Activated CD4-positive, alpha-beta memory T cell treated with anti-CD3 and anti-CD28 coated beads, Interleukin-2, amount 10 ng/mL, durations not matched to agents 7 days and 5 days (primary cell): ENCODE results near the gene BCL6B. TPM values are rescaled to one million over a fixed set of nuclear protein-coding genes. Genes with fewer than 3 reads are reported as not detected.
A peak's percentile ranks its signal among the peaks of the same experiment; 100 is the strongest.

Experiments used
- CTCF ChIA-PET: fragments of 350-600 bp; sonication (Branson Sonifier 250); formaldehyde crosslinking; loops from one replicate; lab custom pipeline; 2021; ENCODE audit warnings: antibody characterized with exemption, inconsistent platforms; lab: Charles Lee
- POLR2A ChIA-PET: fragments of 350-600 bp; sonication (Branson Sonifier 250); formaldehyde crosslinking; loops from one replicate; lab custom pipeline; 2021; ENCODE audit warnings: antibody characterized with exemption; lab: Charles Lee
- DNase-seq: peaks from one replicate; pipeline ENCODE4 v3.0.0-alpha.2; 2020
- H3K27ac Mint-ChIP-seq: one replicate; pipeline ENCODE4 v1.8.0; 2021; ENCODE audit warnings: mild to moderate bottlenecking, mixed read lengths
- H3K27me3 Mint-ChIP-seq: one replicate; pipeline ENCODE4 v1.8.0; 2021; ENCODE audit warnings: mixed read lengths
- H3K36me3 Mint-ChIP-seq: one replicate; pipeline ENCODE4 v1.8.0; 2021; ENCODE audit warnings: low read depth, mixed read lengths
- H3K4me1 Mint-ChIP-seq: one replicate; pipeline ENCODE4 v1.8.0; 2021; ENCODE audit warnings: mixed read lengths
- H3K4me3 Mint-ChIP-seq: one replicate; pipeline ENCODE4 v1.8.0; 2021; ENCODE audit warnings: mild to moderate bottlenecking, mixed read lengths
- H3K9me3 Mint-ChIP-seq: one replicate; pipeline ENCODE4 v1.8.0; 2021; ENCODE audit warnings: mixed read lengths
- total RNA-seq, 2 experiments: library from RNA; stranded (reverse); gene quantifications; one replicate each; pipeline ENCODE4 v1.2.3, GENCODE V29; 2021

BCL6B gene
- total RNA-seq, 2 experiments from 2014 or later: 0.80 to 0.88 TPM

DNA sequence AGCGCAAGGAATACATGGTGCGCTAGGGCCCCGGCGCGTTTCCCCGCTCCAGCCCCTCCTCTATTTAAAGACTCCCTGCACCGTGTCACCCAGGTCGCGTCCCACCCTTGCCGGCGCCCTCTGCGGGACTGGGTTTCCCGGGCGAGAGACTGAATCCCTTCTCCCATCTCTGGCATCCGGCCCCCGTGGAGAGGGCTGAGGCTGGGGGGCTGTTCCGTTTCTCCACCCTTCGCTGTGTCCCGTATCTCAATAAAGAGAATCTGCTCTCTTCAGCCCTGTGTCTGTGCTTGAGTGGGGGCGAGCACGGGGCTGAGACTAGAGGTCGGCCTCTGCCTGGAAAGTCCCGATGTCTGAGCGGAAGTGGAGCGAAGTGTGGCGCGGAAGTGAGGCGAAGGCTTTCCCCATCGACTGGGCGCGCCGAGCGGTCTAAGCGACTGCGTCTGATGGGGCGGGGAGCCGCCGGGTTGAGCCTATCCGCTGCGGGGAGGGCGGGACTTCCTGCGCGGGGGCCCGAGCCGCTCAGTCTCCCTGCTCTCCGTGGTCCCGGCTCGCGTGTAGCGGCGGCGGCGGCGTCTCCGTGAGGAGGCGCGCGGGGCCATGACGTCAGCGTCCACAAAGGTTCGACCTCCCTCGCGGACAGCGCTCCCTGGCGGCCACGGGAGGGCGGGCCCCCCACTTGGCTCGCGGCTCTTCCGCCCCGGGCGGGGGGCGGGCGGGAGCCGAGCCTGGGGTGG lies 8.4 kb upstream of the BCL6B start:
- H3K36me3 Mint-ChIP-seq: peaks cover 59% of the 10 kb centered on the region
- H3K4me3 Mint-ChIP-seq: peak overlapping the region; percentile 98
- ChIA-PET CTCF (interaction anchor here (1.0 to 1.8 kb wide), 3 partner anchors 10 to 104 kb away, joined by 4 to 9 read pairs (median 8); partner anchors contain the start of gene SLC16A13), POLR2A (interaction anchor here (0.9 to 3.2 kb wide), 11 partner anchors 10 to 471 kb away, joined by 3 to 54 read pairs (median 5); partner anchors contain the start of genes C17orf100, MED31 and SLC16A13)
- H3K4me1 Mint-ChIP-seq: peaks cover 64% of the 10 kb centered on the region
- peak; percentile 99 for DNase-seq
- H3K27ac Mint-ChIP-seq: peak overlapping the region; percentile 97
- no peaks in the 10 kb centered on the region for H3K27me3 Mint-ChIP-seq
- no peaks in the 10 kb centered on the region for H3K9me3 Mint-ChIP-seq

DNA sequence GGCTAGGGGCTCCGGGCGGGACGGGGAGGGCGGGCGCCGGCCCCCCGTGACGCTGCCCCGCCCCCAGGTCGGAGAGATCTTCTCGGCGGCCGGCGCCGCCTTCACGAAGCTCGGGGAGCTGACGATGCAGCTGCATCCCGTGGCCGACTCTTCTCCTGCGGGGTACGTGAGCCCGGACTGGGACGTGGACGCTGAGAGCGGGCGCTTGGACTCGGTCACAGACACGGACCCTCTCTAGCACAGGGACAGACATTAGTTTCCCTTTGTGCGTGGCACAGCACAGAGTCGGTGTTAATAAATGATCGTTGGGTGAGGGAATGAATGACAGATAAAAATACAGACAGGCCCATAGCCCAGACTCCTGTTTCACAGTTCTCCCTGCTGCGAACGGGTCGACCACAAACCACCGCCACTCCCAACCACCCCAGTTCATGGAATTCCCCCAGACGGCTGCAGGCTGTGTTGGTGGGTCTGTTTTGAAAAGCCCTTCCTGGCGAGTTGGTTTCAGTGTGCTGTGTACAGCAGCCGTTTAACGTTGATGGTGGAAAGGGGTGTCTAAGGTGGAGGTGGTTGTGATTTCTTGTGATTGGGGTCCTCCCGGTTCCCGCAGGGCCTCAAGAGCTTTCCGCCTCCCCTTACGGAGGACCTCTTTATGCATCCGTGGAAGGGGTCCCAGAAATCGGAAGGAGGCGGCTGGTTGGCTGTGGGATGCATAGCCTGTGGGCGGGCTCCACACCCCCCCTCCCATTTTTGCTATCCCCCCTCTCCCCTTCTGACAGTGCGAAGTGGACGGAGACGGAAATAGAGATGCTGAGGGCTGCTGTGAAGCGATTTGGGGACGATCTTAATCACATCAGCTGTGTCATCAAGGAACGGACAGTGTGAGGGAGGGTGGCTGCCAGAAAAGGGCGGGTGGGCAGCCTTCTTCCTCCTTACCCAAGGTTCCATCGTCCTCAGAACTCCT lies 7.6 kb upstream of the BCL6B start:
- Mint-ChIP-seq H3K4me3 (peak overlapping the region; percentile 91), H3K9me3 (no peaks in the 10 kb centered on the region), H3K27ac (peak overlapping the region; percentile 98), H3K36me3 (peaks cover 51% of the 10 kb centered on the region), H3K27me3 (no peaks in the 10 kb centered on the region), H3K4me1 (peaks cover 58% of the 10 kb centered on the region)
- DNase-seq: peak; percentile 82
- CTCF ChIA-PET: interaction anchor here (0.5 to 2.0 kb wide), 13 partner anchors 8 to 904 kb away, joined by 3 to 9 read pairs (median 4); partner anchors contain the start of genes ACAP1 and SLC16A13
- POLR2A ChIA-PET: interaction anchor here (0.8 to 2.9 kb wide), 14 partner anchors 10 to 470 kb away, joined by 3 to 54 read pairs (median 4); partner anchors contain the start of genes C17orf100, DVL2, KIAA0753 and MED31

GRCh38 chr17:7016418-7016817 lies 6.4 kb upstream of the BCL6B start:
- Mint-ChIP-seq H3K27me3 (no peaks in the 10 kb centered on the region), H3K4me3 (peak overlapping the region; percentile 91), H3K4me1 (peaks cover 59% of the 10 kb centered on the region), H3K27ac (peak overlapping the region; percentile 98), H3K36me3 (peaks cover 49% of the 10 kb centered on the region), H3K9me3 (no peaks in the 10 kb centered on the region)
- DNase-seq: no peak
- CTCF ChIA-PET: interaction anchor here (1.0 to 2.0 kb wide), 5 partner anchors 15 to 106 kb away, joined by 3 to 9 read pairs (median 6); partner anchors contain the start of gene SLC16A13
- POLR2A ChIA-PET: interaction anchor here (0.8 to 2.9 kb wide), 7 partner anchors 8 to 375 kb away, joined by 3 to 54 read pairs (median 5); partner anchors contain the start of genes DVL2, KIAA0753, SLC16A13 and TXNDC17

GRCh38 chr17:7016886-7017826 lies 5.7 kb upstream of the BCL6B start:
- Mint-ChIP-seq H3K4me1 (peaks cover 61% of the 10 kb centered on the region), H3K4me3 (peak overlapping the region; percentile 91), H3K27me3 (no peaks in the 10 kb centered on the region), H3K9me3 (no peaks in the 10 kb centered on the region), H3K27ac (peak overlapping the region; percentile 98), H3K36me3 (peaks cover 44% of the 10 kb centered on the region)
- DNase-seq: no peak
- ChIA-PET POLR2A (interaction anchor here (0.7 to 2.9 kb wide), 4 partner anchors 12 to 218 kb away, joined by 3 to 54 read pairs (median 18); partner anchors contain the start of genes DVL2 and SLC16A13), CTCF (interaction anchor here (1.5 to 2.0 kb wide), 3 partner anchors 14 to 106 kb away, joined by 6 to 7 read pairs (median 6); no protein-coding TSS in a partner anchor)

DNA sequence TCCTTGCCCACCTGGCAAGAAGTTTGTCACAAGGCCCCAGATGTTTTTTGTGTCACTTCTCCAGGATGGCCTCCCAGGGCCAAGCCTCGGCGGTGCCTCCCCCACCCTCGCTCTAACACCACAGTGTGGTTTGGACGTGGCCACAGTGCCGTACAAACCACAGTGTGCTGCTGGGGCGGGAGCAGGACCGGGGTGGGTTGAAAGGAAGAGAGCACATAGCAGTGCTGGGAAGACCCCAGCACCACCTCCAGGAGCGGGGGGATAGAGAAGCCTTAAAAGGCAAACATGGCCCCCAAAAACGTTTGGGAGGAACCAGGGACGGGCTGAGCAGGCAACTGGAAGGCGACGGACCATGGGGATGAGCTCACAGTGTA lies 5.0 kb upstream of the BCL6B start:
- H3K36me3 Mint-ChIP-seq: peaks cover 42% of the 10 kb centered on the region
- H3K27me3 Mint-ChIP-seq: no peaks in the 10 kb centered on the region
- POLR2A ChIA-PET: interaction anchor here (0.7 kb wide), 1 partner anchor 18 kb away, joined by 3 read pairs; the partner anchor contains the start of gene SLC16A13
- no peaks in the 10 kb centered on the region for H3K9me3 Mint-ChIP-seq
- H3K4me1 Mint-ChIP-seq: peaks cover 68% of the 10 kb centered on the region
- peak; percentile 48 for DNase-seq
- CTCF ChIA-PET: no interaction called here
- H3K27ac Mint-ChIP-seq: peak overlapping the region; percentile 98
- H3K4me3 Mint-ChIP-seq: peak overlapping the region; percentile 37

- Mint-ChIP-seq H3K27me3 (no peaks in the 10 kb centered on the region), H3K4me1 (peaks cover 74% of the 10 kb centered on the region), H3K9me3 (no peaks in the 10 kb centered on the region), H3K27ac (no peak overlapping the region), H3K4me3 (no peak overlapping the region), H3K36me3 (peaks cover 38% of the 10 kb centered on the region)
- DNase-seq: no peak
- ChIA-PET CTCF (no interaction called here), POLR2A (no interaction called here)
These were observed 4.4 kb upstream of the BCL6B start for GRCh38 chr17:7018331-7018964.

DNA sequence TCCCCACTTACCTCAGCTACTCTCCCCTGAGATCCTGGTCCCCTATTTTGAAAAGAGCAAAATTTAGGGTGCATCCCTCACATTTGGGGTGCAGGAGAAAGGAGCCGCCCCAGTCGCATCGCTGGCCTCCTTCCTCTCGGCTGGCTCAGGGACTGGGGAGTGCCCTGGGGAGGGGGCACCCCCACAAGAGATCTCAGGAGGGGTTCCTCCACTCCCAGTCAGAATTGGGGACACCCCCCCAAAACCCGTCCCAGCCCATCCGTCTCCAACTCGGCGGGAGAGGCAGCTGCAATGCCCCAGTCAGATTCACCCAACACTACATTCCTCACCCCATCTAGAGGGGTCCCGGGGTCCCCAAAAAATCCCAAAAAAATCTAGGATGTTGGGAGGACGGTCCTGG lies 3.5 kb upstream of the BCL6B start:
- DNase-seq: no peak
- H3K36me3 Mint-ChIP-seq: peaks cover 31% of the 10 kb centered on the region
- H3K27me3 Mint-ChIP-seq: peaks cover 1% of the 10 kb centered on the region
- POLR2A ChIA-PET: interaction anchor here (0.6 to 0.7 kb wide), 2 partner anchors 10 to 18 kb away, joined by 3 read pairs; no protein-coding TSS in a partner anchor
- H3K9me3 Mint-ChIP-seq: no peaks in the 10 kb centered on the region
- CTCF ChIA-PET: interaction anchor here (3.3 kb wide), 1 partner anchor 108 kb away, joined by 30 read pairs; no protein-coding TSS in a partner anchor
- H3K27ac Mint-ChIP-seq: no peak overlapping the region
- no peak overlapping the region for H3K4me3 Mint-ChIP-seq
- peaks cover 81% of the 10 kb centered on the region for H3K4me1 Mint-ChIP-seq

DNA sequence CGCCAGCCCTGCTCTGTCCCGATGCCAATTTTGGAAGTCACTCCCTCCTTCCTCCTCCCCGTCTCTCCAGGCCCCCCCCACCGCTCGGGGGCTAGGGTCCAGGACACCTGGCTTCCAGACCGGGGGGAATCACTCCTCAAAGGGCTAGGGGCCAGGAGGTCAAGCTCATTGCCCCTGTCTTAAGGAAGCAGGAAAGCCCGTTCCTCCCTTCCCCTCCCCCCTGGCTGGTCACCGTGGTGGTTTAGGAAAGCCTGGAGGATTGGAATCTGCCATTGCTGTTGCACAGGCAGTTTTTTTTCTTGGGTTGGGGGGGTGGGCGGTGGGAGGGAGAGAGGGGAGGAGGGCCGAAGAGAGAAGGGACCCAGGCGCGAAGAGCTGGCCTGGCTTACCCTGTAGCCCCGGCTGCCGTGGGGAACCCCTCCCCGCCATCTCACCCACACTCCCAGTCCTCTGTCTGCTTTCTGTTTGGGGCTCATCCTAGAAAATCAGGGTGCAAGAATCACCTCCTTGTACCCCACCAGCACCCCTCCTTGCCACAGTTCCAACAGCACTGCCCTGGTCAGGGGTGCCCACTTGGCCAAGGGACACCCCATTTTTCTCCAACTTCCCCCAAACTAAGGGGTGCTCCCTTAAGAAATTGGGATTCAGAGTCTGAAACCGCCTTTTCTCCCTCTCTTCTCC lies 2.9 kb upstream of the BCL6B start:
- Mint-ChIP-seq H3K9me3 (no peaks in the 10 kb centered on the region), H3K4me1 (peaks cover 84% of the 10 kb centered on the region)

DNA sequence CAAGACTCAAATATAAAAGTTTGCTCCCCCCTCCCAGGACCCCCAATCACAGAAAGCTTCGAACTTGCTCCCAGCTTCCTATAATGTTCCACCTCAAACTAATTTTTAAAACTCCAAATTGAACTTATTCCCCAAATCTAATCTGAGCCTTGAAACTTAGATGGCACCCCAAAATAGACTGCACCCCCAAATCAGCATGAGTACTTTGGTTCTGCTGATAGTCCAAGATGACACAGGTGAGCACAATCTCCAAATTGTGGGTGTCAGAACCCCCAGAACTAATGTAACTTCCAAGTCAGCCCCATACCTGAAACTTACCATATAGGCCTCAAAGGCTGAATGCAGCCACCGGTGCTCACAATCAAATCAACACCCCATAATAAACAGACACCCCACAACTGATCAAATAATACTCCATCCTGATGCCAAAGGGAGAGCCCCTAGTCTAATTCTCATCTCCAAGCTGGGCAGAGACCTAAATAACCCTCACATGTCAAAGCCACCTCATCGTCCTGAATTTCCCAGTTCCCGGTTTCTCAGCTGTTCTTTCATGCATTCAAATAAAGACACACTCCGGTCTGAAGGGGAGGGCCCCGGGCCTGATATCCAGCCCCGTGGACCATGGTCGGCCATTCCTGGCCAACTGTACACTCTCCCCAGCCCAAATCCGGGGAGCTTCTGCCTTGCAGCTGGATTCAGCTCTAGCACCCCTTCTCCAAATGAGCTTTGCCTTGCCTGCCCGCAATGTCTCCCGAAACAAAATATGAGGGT lies 1.8 kb upstream of the BCL6B start:
- no peak overlapping the region for H3K27ac Mint-ChIP-seq
- H3K4me1 Mint-ChIP-seq: peaks cover 76% of the 10 kb centered on the region
- no peak for DNase-seq
- ChIA-PET POLR2A (interaction anchor here (0.9 to 8.2 kb wide), 10 partner anchors 8 to 177 kb away, joined by 3 to 70 read pairs (median 5); partner anchors contain the start of genes RNASEK and SLC16A13), CTCF (interaction anchor here (0.6 to 4.5 kb wide), 17 partner anchors 9 to 665 kb away, joined by 3 to 30 read pairs (median 7); partner anchors contain the start of genes RNASEK, SLC16A11 and SLC16A13)
- H3K9me3 Mint-ChIP-seq: no peaks in the 10 kb centered on the region
- H3K27me3 Mint-ChIP-seq: peaks cover 1% of the 10 kb centered on the region
- peak overlapping the region; percentile 24 for H3K4me3 Mint-ChIP-seq
- peaks cover 20% of the 10 kb centered on the region for H3K36me3 Mint-ChIP-seq

More for the DNA sequence above, 2.9 kb upstream of the BCL6B start:
- DNase-seq: no peak
- Mint-ChIP-seq H3K36me3 (peaks cover 29% of the 10 kb centered on the region), H3K4me3 (no peak overlapping the region), H3K27ac (no peak overlapping the region), H3K27me3 (peaks cover 1% of the 10 kb centered on the region)
- ChIA-PET POLR2A (interaction anchor here (0.6 to 8.2 kb wide), 4 partner anchors 7 to 17 kb away, joined by 3 to 70 read pairs (median 10); partner anchors contain the start of genes RNASEK and SLC16A13), CTCF (interaction anchor here (1.7 to 3.4 kb wide), 5 partner anchors 16 to 109 kb away, joined by 6 to 30 read pairs (median 25); partner anchors contain the start of gene SLC16A13)
